ENCODE measurements around the gene C19orf67.
A peak's percentile ranks its signal among the peaks of the same experiment; 100 is the strongest.

C19orf67 gene

GRCh38 chr19:14101003-14101545 lies 15.5 kb upstream of the C19orf67 start:
- Histone ChIP-seq H3K9ac (no peak overlapping the region), H3K36me3 (ENCODE audit: control insufficient read depth, insufficient read depth, low read length) (no peaks in the 10 kb centered on the region), H3K4me3 (ENCODE audit: low read depth, low read length) (no peak overlapping the region), H3K27ac (no peak overlapping the region), H3K4me2 (ENCODE audit: low read length) (no peak overlapping the region), H3K79me2 (no peaks in the 10 kb centered on the region), H3K27me3 (ENCODE audit: control insufficient read depth, insufficient read depth, low read length) (no peaks in the 10 kb centered on the region), H3K9me3 (ENCODE audit: control insufficient read depth, low read length) (no peaks in the 10 kb centered on the region), H3K4me1 (no peaks in the 10 kb centered on the region), H2AFZ (no peak overlapping the region)
- no peak for TF ChIP-seq CTCF (IDR thresholded peaks at IDR 0.05)

GRCh38 chr19:14097532-14098151 lies 12.1 kb upstream of the C19orf67 start:
- Histone ChIP-seq H3K27ac (no peak overlapping the region), H3K4me3 (ENCODE audit: low read depth, low read length) (no peak overlapping the region), H3K36me3 (ENCODE audit: control insufficient read depth, insufficient read depth, low read length) (no peaks in the 10 kb centered on the region), H3K4me1 (no peaks in the 10 kb centered on the region), H3K4me2 (ENCODE audit: low read length) (no peak overlapping the region), H3K9ac (no peak overlapping the region), H2AFZ (no peak overlapping the region), H3K9me3 (ENCODE audit: control insufficient read depth, low read length) (no peaks in the 10 kb centered on the region), H3K27me3 (ENCODE audit: control insufficient read depth, insufficient read depth, low read length) (no peaks in the 10 kb centered on the region), H3K79me2 (no peaks in the 10 kb centered on the region)
- peak; percentile 22 for TF ChIP-seq CTCF (IDR thresholded peaks at IDR 0.05)

GRCh38 chr19:14096272-14096992 lies 10.8 kb upstream of the C19orf67 start:
- no peak overlapping the region for H3K9ac ChIP-seq
- H3K4me1 ChIP-seq = peaks cover 5% of the 10 kb centered on the region
- no peaks in the 10 kb centered on the region for H3K27me3 ChIP-seq (ENCODE audit: control insufficient read depth, insufficient read depth, low read length)
- H2AFZ ChIP-seq = no peak overlapping the region
- H3K36me3 ChIP-seq (ENCODE audit: control insufficient read depth, insufficient read depth, low read length) = no peaks in the 10 kb centered on the region
- no peak overlapping the region for H3K27ac ChIP-seq
- no peak for TF ChIP-seq CTCF (IDR thresholded peaks at IDR 0.05)
- no peak overlapping the region for H3K4me2 ChIP-seq (ENCODE audit: low read length)
- no peak overlapping the region for H3K4me3 ChIP-seq (ENCODE audit: low read depth, low read length)
- H3K79me2 ChIP-seq = no peaks in the 10 kb centered on the region
- H3K9me3 ChIP-seq (ENCODE audit: control insufficient read depth, low read length) = no peaks in the 10 kb centered on the region

- H3K27me3 ChIP-seq (ENCODE audit: control insufficient read depth, insufficient read depth, low read length) = no peaks in the 10 kb centered on the region
- no peaks in the 10 kb centered on the region for H3K79me2 ChIP-seq
- no peak for TF ChIP-seq CTCF (IDR thresholded peaks at IDR 0.05)
- H3K9ac ChIP-seq = no peak overlapping the region
- H2AFZ ChIP-seq = no peak overlapping the region
- H3K27ac ChIP-seq = no peak overlapping the region
- peaks cover 5% of the 10 kb centered on the region for H3K4me1 ChIP-seq
- no peaks in the 10 kb centered on the region for H3K36me3 ChIP-seq (ENCODE audit: control insufficient read depth, insufficient read depth, low read length)
- no peak overlapping the region for H3K4me2 ChIP-seq (ENCODE audit: low read length)
- H3K4me3 ChIP-seq (ENCODE audit: low read depth, low read length) = no peak overlapping the region
- no peaks in the 10 kb centered on the region for H3K9me3 ChIP-seq (ENCODE audit: control insufficient read depth, low read length)
Measured at GRCh38 chr19:14094854-14095253, 9.3 kb upstream of the C19orf67 start.
